ENCODE data around the gene RAP1GAP. TPM values are rescaled to one million over a fixed set of nuclear protein-coding genes. Genes with fewer than 3 reads are reported as not detected.

Gene RAP1GAP
- total RNA-seq, 1 donor from 2014 or later = 2.6 TPM

GRCh38 chr1:21605964-21606705 is 63.0 kb downstream of the RAP1GAP start:
- Mint-ChIP-seq H3K4me1 (peaks cover 19% of the 10 kb centered on the region), H3K36me3 (no peaks in the 10 kb centered on the region), H3K27ac (no peak overlapping the region), H3K27me3 (ENCODE audit: insufficient read depth, low read depth) (no peaks in the 10 kb centered on the region), H3K9me3 (no peaks in the 10 kb centered on the region), H3K4me3 (peak overlapping the region; percentile 6)
- no peak overlapping the region for H3K4me2 ChIP-seq
- no peaks in the 10 kb centered on the region for H3K4me1 ChIP-seq
- H3K27ac ChIP-seq = no peak overlapping the region
- H3K79me2 ChIP-seq (ENCODE audit: low read depth) = no peaks in the 10 kb centered on the region
- H3K9me3 ChIP-seq (ENCODE audit: low read depth) = no peaks in the 10 kb centered on the region
- H3K27me3 ChIP-seq = no peaks in the 10 kb centered on the region
- TF ChIP-seq EZH2phosphoT487 (IDR thresholded peaks at IDR 0.05) (no peak), EZH2 (IDR thresholded peaks at IDR 0.05) (no peak), CTCF (IDR thresholded peaks at IDR 0.05) (no peak)
- H4K20me1 ChIP-seq (ENCODE audit: low read depth) = no peaks in the 10 kb centered on the region
- H2AFZ ChIP-seq (replicated peaks) = no peak overlapping the region
- no peaks in the 10 kb centered on the region for H3K36me3 ChIP-seq
- no peak for DNase-seq (ENCODE audit: low spot score)
- peaks cover 6% of the 10 kb centered on the region for H3F3A ChIP-seq (ENCODE audit: low read depth)
- H3K4me3 ChIP-seq = no peak overlapping the region
- no peak overlapping the region for H3K9ac ChIP-seq

- Mint-ChIP-seq H3K4me1 (peaks cover 24% of the 10 kb centered on the region), H3K9me3 (no peaks in the 10 kb centered on the region), H3K4me3 (no peak overlapping the region), H3K36me3 (no peaks in the 10 kb centered on the region), H3K27me3 (ENCODE audit: insufficient read depth, low read depth) (no peaks in the 10 kb centered on the region), H3K27ac (no peak overlapping the region)
- Histone ChIP-seq H3K9ac (no peak overlapping the region), H3K36me3 (no peaks in the 10 kb centered on the region), H3K4me3 (no peak overlapping the region), H3K4me2 (no peak overlapping the region), H4K20me1 (ENCODE audit: low read depth) (no peaks in the 10 kb centered on the region), H3K79me2 (ENCODE audit: low read depth) (no peaks in the 10 kb centered on the region), H3K4me1 (peaks cover 3% of the 10 kb centered on the region), H3K27me3 (no peaks in the 10 kb centered on the region), H2AFZ (replicated peaks) (no peak overlapping the region), H3F3A (ENCODE audit: low read depth) (peaks cover 6% of the 10 kb centered on the region), H3K9me3 (ENCODE audit: low read depth) (no peaks in the 10 kb centered on the region), H3K27ac (no peak overlapping the region)
- TF ChIP-seq CTCF (IDR thresholded peaks at IDR 0.05) (no peak), EZH2phosphoT487 (IDR thresholded peaks at IDR 0.05) (no peak)
- no peak for DNase-seq (ENCODE audit: low spot score)
Measured at GRCh38 chr1:21605012-21605715, 64.0 kb downstream of the RAP1GAP start.

- Histone ChIP-seq H3K4me1 (peaks cover 5% of the 10 kb centered on the region), H3K4me3 (no peak overlapping the region), H3F3A (ENCODE audit: low read depth) (peaks cover 6% of the 10 kb centered on the region), H3K27ac (no peak overlapping the region), H3K4me2 (no peak overlapping the region), H3K79me2 (ENCODE audit: low read depth) (no peaks in the 10 kb centered on the region), H3K9ac (no peak overlapping the region), H2AFZ (replicated peaks) (no peak overlapping the region), H3K36me3 (no peaks in the 10 kb centered on the region), H4K20me1 (ENCODE audit: low read depth) (no peaks in the 10 kb centered on the region), H3K9me3 (ENCODE audit: low read depth) (no peaks in the 10 kb centered on the region), H3K27me3 (no peaks in the 10 kb centered on the region)
- Mint-ChIP-seq H3K36me3 (no peaks in the 10 kb centered on the region), H3K4me3 (no peak overlapping the region), H3K9me3 (no peaks in the 10 kb centered on the region), H3K4me1 (peaks cover 30% of the 10 kb centered on the region), H3K27me3 (ENCODE audit: insufficient read depth, low read depth) (no peaks in the 10 kb centered on the region), H3K27ac (peak overlapping the region; percentile 23)
- no peak for DNase-seq (ENCODE audit: low spot score)
- TF ChIP-seq EZH2phosphoT487 (IDR thresholded peaks at IDR 0.05) (no peak), CTCF (IDR thresholded peaks at IDR 0.05) (no peak), EZH2 (IDR thresholded peaks at IDR 0.05) (no peak)
Measured at GRCh38 chr1:21604208-21604957, 64.8 kb downstream of the RAP1GAP start.
